B cell (primary cell): Measurements from ENCODE around the gene AIFM1. TPM values are rescaled to one million over a fixed set of nuclear protein-coding genes. Genes with fewer than 3 reads are reported as not detected.

Source experiments
- ATAC-seq: fragments of 200-7000 bp; cut with Tn5 transposase; one replicate; pipeline ENCODE4 v1.10.0; 2021; ENCODE audit warnings: low read depth, mild to moderate bottlenecking, moderate number of reproducible peaks, moderate library complexity
- CTCF ChIA-PET: fragments of 350-600 bp; sonication (Branson Sonifier 250); formaldehyde crosslinking; loops from one replicate; lab custom pipeline; 2021; ENCODE audit warnings: antibody characterized with exemption, inconsistent platforms; lab: Charles Lee
- POLR2A ChIA-PET: fragments of 350-600 bp; sonication (Branson Sonifier 250); formaldehyde crosslinking; loops from one replicate; lab custom pipeline; 2021; ENCODE audit warnings: antibody characterized with exemption; lab: Charles Lee
- DNase-seq: peaks from one replicate; pipeline ENCODE4 v3.0.0; 2013
- H2AFZ ChIP-seq: 2 replicates; pipeline ENCODE4 v1.6.1; 2012; ENCODE audit warnings: mild to moderate bottlenecking, low read depth, low read length; ENCODE audit not compliant: insufficient read depth, poor library complexity, severe bottlenecking
- H3K27ac ChIP-seq, 2 donors: 1 replicate in 1 of 2; 2 replicates in 1 of 2; pipeline ENCODE4 v1.5.1; 2012 to 2013; ENCODE audit warnings: low read length in 2 of 2, mild to moderate bottlenecking in 2 of 2, moderate library complexity in 1 of 2
- H3K27me3 ChIP-seq, 4 experiments: fragments of 200-600 bp in 1 of 4; sonication (generic) in 1 of 4; replicated peaks in 1 of 4; 1 replicate in 2 of 4; 2 replicates in 2 of 4; pipeline versions ENCODE4 v1.6.1 to v1.7.0; 2013 to 2016; ENCODE audit warnings: low read length in 3 of 4, mild to moderate bottlenecking in 2 of 4, mixed read lengths in 1 of 4, moderate library complexity in 1 of 4; ENCODE audit not compliant: insufficient read depth in 4 of 4, control insufficient read depth in 3 of 4; ENCODE audit errors: control extremely low read depth in 1 of 4
- H3K36me3 ChIP-seq, 2 experiments: replicated peaks in 1 of 2; 1 replicate in 1 of 2; 2 replicates in 1 of 2; pipeline versions ENCODE4 v1.6.1 to v1.7.1; 2013; ENCODE audit warnings: low read length in 1 of 2; ENCODE audit not compliant: insufficient read depth in 2 of 2, control insufficient read depth in 1 of 2; ENCODE audit errors: control extremely low read depth in 1 of 2, extremely low read depth in 1 of 2
- H3K4me1 ChIP-seq, 2 donors: fragments of 200-600 bp in 1 of 2; sonication (generic) in 1 of 2; 1 replicate in 1 of 2; 2 replicates in 1 of 2; pipeline versions ENCODE4 v1.5.1 to v1.6.1; 2013 to 2017; ENCODE audit warnings: low read length in 2 of 2; ENCODE audit not compliant: control insufficient read depth in 2 of 2, insufficient read depth in 2 of 2
- H3K4me2 ChIP-seq: replicated peaks from 2 replicates; pipeline ENCODE3; 2012; ENCODE audit warnings: mild to moderate bottlenecking, low read depth, low read length; ENCODE audit not compliant: poor library complexity, severe bottlenecking
- H3K4me3 ChIP-seq, 5 experiments: fragments of 200-600 bp in 1 of 5; sonication (generic) in 1 of 5; 1 replicate in 3 of 5; 2 replicates in 2 of 5; pipeline versions ENCODE4 v1.5.1 to v1.7.0; 2011 to 2016; ENCODE audit warnings: low read length in 4 of 5, mild to moderate bottlenecking in 4 of 5, low read depth in 2 of 5, control low read depth in 1 of 5, moderate library complexity in 1 of 5; ENCODE audit not compliant: insufficient read depth in 1 of 5; ENCODE audit errors: control extremely low read depth in 1 of 5, extremely low read depth in 1 of 5
- H3K79me2 ChIP-seq: fragments of 200-600 bp; sonication (generic); one replicate; pipeline ENCODE4 v1.6.0; 2016; ENCODE audit warnings: low read length; ENCODE audit not compliant: control insufficient read depth, insufficient read depth
- H3K9ac ChIP-seq: fragments of 200-600 bp; sonication (generic); 2 replicates; pipeline ENCODE4 v1.6.1; 2017; ENCODE audit warnings: mild to moderate bottlenecking, low read length, moderate library complexity
- H3K9me3 ChIP-seq, 3 donors: one replicate each; pipeline versions ENCODE4 v1.6.1 to v1.7.1; 2013; ENCODE audit warnings: low read length in 2 of 3; ENCODE audit not compliant: control insufficient read depth in 2 of 3, insufficient read depth in 1 of 3; ENCODE audit errors: control extremely low read depth in 1 of 3
- H4K20me1 ChIP-seq: 2 replicates; pipeline ENCODE4 v1.6.0; 2012; ENCODE audit warnings: mild to moderate bottlenecking, low read length; ENCODE audit not compliant: insufficient read depth, control insufficient read depth, poor library complexity, severe bottlenecking
- H3K27ac Mint-ChIP-seq: one replicate; pipeline ENCODE4 v1.8.0; 2021; ENCODE audit warnings: mixed read lengths
- H3K27me3 Mint-ChIP-seq: one replicate; pipeline ENCODE4 v1.8.0; 2021; ENCODE audit warnings: mixed read lengths
- H3K4me1 Mint-ChIP-seq: one replicate; pipeline ENCODE4 v1.8.0; 2021; ENCODE audit warnings: mixed read lengths
- H3K4me3 Mint-ChIP-seq: one replicate; pipeline ENCODE4 v1.8.0; 2021; ENCODE audit warnings: mixed read lengths
- H3K9me3 Mint-ChIP-seq: one replicate; pipeline ENCODE4 v1.8.0; 2022; ENCODE audit warnings: mixed read lengths; ENCODE audit not compliant: insufficient read depth
- CTCF ChIP-seq: fragments of 200-600 bp; IDR thresholded peaks from one replicate; pipeline ENCODE4 v1.8.0; 2022; ENCODE audit warnings: antibody characterized with exemption, mild to moderate bottlenecking
- EZH2 ChIP-seq: IDR thresholded peaks from 2 replicates; pipeline ENCODE4 v1.6.1; 2012; ENCODE audit warnings: borderline replicate concordance, low read depth, mild to moderate bottlenecking, moderate library complexity, low read length; ENCODE audit not compliant: insufficient read depth, poor library complexity, severe bottlenecking
- WGBS: methylation state at CpG from one replicate; pipeline ENCODE4 v1.1.5; 2013; ENCODE audit warnings: missing lambda C conversion rate; ENCODE audit not compliant: insufficient coverage; 5-methylcytosine and 5-hydroxymethylcytosine counted together
- intact Hi-C: fragments of 100-400 bp; cut with micrococcal nuclease; formaldehyde crosslinking; loops from one replicate; pipeline ENCODE4 v1.10.0; 2022
- polyA plus RNA-seq: library from polyadenylated mRNA; depleted of rRNA; stranded (reverse); fragments of >200 nt; gene quantifications from 2 replicates; pipeline ENCODE4 v1.2.3, GENCODE V29; 2012
- total RNA-seq, 2 donors: library from RNA; stranded (reverse); fragments of 120-200 nt in 1 of 2; gene quantifications; 1 replicate in 1 of 2; 2 replicates in 1 of 2; pipeline versions ENCODE4 v1.2.3 to v1.2.4, GENCODE V29; 2013 to 2022

Gene AIFM1
- total and polyA plus RNA-seq, 2 donors (not counting 1 experiment from before 2014, with no cell fraction given), result 11.4 to 15.9 TPM

DNA sequence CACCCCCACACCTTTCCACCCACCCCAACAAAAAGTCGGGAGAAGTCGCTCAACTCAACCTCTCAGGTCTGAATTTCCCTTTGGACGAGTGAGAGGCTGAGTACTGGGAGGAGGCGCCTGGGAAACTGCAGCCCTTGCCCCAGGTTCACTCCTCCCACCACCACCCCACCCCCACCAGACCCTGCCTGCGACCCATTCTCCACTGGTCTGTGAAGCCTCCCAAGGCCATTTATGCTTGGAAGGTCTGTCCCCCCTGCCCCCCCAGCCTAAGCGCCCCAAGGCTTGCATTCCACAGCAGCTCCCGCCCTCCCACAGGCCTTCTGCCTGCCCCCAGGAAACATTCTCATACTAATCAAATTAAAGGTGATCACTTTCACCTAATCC lies 82.5 kb downstream of the AIFM1 start:
- POLR2A ChIA-PET, result interaction anchor here (1.3 to 2.0 kb wide), 2 partner anchors 29 to 108 kb away, joined by 4 read pairs; no protein-coding TSS in a partner anchor
- ATAC-seq, result no peak
- Histone ChIP-seq H3K79me2 (peaks cover 54% of the 10 kb centered on the region), H3K27ac (peak overlapping the region; percentile 64 to 74), H4K20me1 (no peaks in the 10 kb centered on the region), H3K4me3 (peak overlapping the region in 1 of 5 experiments; percentile 54), H3K36me3 (peaks cover 0 to 7% of the 10 kb centered on the region in 2 experiments), H3K9me3 (no peaks in the 10 kb centered on the region), H3K4me1 (peaks cover 63 to 72% of the 10 kb centered on the region in 2 donors), H3K4me2 (peak overlapping the region; percentile 87), H3K27me3 (no peaks in the 10 kb centered on the region), H2AFZ (no peak overlapping the region), H3K9ac (peak overlapping the region; percentile 58)
- no peak for TF ChIP-seq CTCF
- Mint-ChIP-seq H3K9me3 (no peaks in the 10 kb centered on the region), H3K4me1 (peaks cover 69% of the 10 kb centered on the region), H3K27ac (peak overlapping the region; percentile 88), H3K4me3 (peak overlapping the region; percentile 88), H3K27me3 (no peaks in the 10 kb centered on the region)
- intact Hi-C loops, result loop anchor here (2.0 to 5.0 kb wide), 2 partner anchors 26 to 84 kb away; partner anchors contain the start of gene AIFM1
- CTCF ChIA-PET, result interaction anchor here (0.9 to 6.6 kb wide), 5 partner anchors 11 to 109 kb away, joined by 3 to 164 read pairs (median 5); no protein-coding TSS in a partner anchor
- no peak for DNase-seq
- WGBS, result 38% methylated on average over 2 of the region's 7 CpGs

GRCh38 chrX:130082244-130083106 lies 83.2 kb downstream of the AIFM1 start:
- Histone ChIP-seq H3K9me3 (no peaks in the 10 kb centered on the region), H2AFZ (peak overlapping the region; percentile 70), H3K36me3 (peaks cover 0 to 7% of the 10 kb centered on the region in 2 experiments), H3K4me1 (peaks cover 58 to 65% of the 10 kb centered on the region in 2 donors), H3K79me2 (peaks cover 47% of the 10 kb centered on the region), H3K4me2 (peak overlapping the region; percentile 87), H4K20me1 (no peaks in the 10 kb centered on the region), H3K9ac (peak overlapping the region; percentile 58), H3K27me3 (no peaks in the 10 kb centered on the region), H3K27ac (peak overlapping the region; percentile 64 to 74), H3K4me3 (peak overlapping the region in 4 of 5 experiments; percentile 37 to 65 (median 50))
- intact Hi-C loops, result loop anchor here (1.0 to 5.0 kb wide), 3 partner anchors 26 to 85 kb away; partner anchors contain the start of gene AIFM1
- DNase-seq, result peak; percentile 78
- ATAC-seq, result peak; percentile 67
- POLR2A ChIA-PET, result interaction anchor here (0.6 to 2.0 kb wide), 7 partner anchors 10 to 109 kb away, joined by 4 to 9 read pairs (median 4); no protein-coding TSS in a partner anchor
- H3K9me3 Mint-ChIP-seq, result no peaks in the 10 kb centered on the region
- H3K27me3 Mint-ChIP-seq, result no peaks in the 10 kb centered on the region
- CTCF ChIA-PET, result interaction anchor here (0.6 to 6.6 kb wide), 17 partner anchors 10 to 121 kb away, joined by 3 to 164 read pairs (median 5); partner anchors contain the start of genes AIFM1 and RAB33A
- H3K4me1 Mint-ChIP-seq, result peaks cover 64% of the 10 kb centered on the region
- TF ChIP-seq EZH2 (no peak), CTCF (peak; percentile 63)
- WGBS, result 0% methylated on average over 7 of the region's 28 CpGs
- H3K4me3 Mint-ChIP-seq, result peak overlapping the region; percentile 88
- peak overlapping the region; percentile 77 for H3K27ac Mint-ChIP-seq
